BLaER1 (cell line): ENCODE measurements around the gene PXK.

Experiments
- H3K27ac ChIP-seq: shearing (Covaris generic); formaldehyde crosslinking; 2 replicates; pipeline ENCODE4 v1.8.1; 2022
- H3K27me3 ChIP-seq: shearing (Covaris generic); formaldehyde crosslinking; 2 replicates; pipeline ENCODE4 v1.8.1; 2022
- H3K36me3 ChIP-seq: shearing (Covaris generic); formaldehyde crosslinking; 2 replicates; pipeline ENCODE4 v1.8.1; 2022
- H3K4me1 ChIP-seq: shearing (Covaris generic); formaldehyde crosslinking; 2 replicates; pipeline ENCODE4 v1.8.1; 2022
- H3K4me2 ChIP-seq: shearing (Covaris generic); formaldehyde crosslinking; 2 replicates; pipeline ENCODE4 v1.8.1; 2022
- H3K4me3 ChIP-seq: shearing (Covaris generic); formaldehyde crosslinking; 2 replicates; pipeline ENCODE4 v1.8.1; 2022
- H3K9ac ChIP-seq: shearing (Covaris generic); formaldehyde crosslinking; 2 replicates; pipeline ENCODE4 v1.8.1; 2022
- H3K9me3 ChIP-seq: shearing (Covaris generic); formaldehyde crosslinking; 2 replicates; pipeline ENCODE4 v1.8.1; 2022
- H4K20me1 ChIP-seq: shearing (Covaris generic); formaldehyde crosslinking; 2 replicates; pipeline ENCODE4 v1.8.1; 2022
- Cebpa-rat ChIP-seq: shearing (Covaris generic); IDR thresholded peaks from 2 replicates; pipeline ENCODE4 v1.8.1; 2022

Gene PXK

DNA sequence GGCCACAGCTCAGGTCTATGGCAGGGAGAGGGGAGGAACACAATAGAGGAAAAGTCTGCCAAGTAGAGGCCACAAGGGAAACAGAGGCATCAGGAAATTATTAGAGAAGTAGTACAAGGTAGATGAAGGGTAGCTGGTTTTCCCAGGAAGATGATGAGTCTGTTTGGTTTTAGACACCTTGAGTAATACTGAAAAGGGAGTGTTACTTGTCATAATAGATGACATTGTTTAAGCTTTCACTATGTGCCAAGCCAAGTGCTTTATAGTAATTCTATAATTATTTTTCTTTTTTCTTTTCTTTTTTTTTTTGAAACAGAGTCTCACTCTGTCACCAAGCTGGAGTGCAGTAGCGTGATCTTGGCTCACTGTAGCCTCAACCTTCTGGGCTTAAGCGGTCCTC, 13.7 kb downstream of the PXK start:
- Histone ChIP-seq H3K4me3 (no peak overlapping the region), H4K20me1 (no peaks in the 10 kb centered on the region), H3K27ac (peak overlapping the region; percentile 79), H3K27me3 (no peaks in the 10 kb centered on the region), H3K9ac (peak overlapping the region; percentile 43; the same call in 1 of the 2 replicates), H3K9me3 (peaks cover 17% of the 10 kb centered on the region), H3K4me1 (peaks cover 95% of the 10 kb centered on the region), H3K4me2 (peak overlapping the region; percentile 77), H3K36me3 (peaks cover 51% of the 10 kb centered on the region)
- no peak for TF ChIP-seq Cebpa-rat

DNA sequence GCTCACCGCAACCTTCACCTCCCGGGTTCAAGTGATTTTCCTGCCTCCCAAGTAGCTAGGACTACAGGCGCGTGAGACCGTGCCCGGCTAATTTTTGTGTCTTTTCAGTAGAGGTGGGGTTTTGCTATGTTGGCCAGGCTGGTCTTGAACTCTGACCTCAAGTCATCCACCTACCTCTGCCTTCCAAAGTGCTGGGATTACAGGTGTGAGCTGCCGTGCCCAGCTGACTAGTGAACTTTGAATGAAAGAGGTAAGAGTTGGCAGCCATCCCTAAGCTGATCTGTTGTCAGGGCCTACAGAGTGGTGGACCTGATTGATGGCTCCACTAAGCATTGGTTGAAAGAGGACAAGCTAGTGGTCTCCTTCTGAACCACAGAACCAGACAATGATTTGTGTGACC, 15.3 kb downstream of the PXK start:
- peaks cover 35% of the 10 kb centered on the region for H3K36me3 ChIP-seq
- H3K27ac ChIP-seq, result peak overlapping the region; percentile 97
- peaks cover 96% of the 10 kb centered on the region for H3K4me1 ChIP-seq
- no peaks in the 10 kb centered on the region for H3K27me3 ChIP-seq
- peak overlapping the region; percentile 52; the same call in 1 of the 2 replicates for H3K9ac ChIP-seq
- peak overlapping the region; percentile 92 for H3K4me2 ChIP-seq
- no peak overlapping the region for H3K4me3 ChIP-seq
- no peaks in the 10 kb centered on the region for H4K20me1 ChIP-seq
- peaks cover 14% of the 10 kb centered on the region for H3K9me3 ChIP-seq
- TF ChIP-seq Cebpa-rat, result no peak

DNA sequence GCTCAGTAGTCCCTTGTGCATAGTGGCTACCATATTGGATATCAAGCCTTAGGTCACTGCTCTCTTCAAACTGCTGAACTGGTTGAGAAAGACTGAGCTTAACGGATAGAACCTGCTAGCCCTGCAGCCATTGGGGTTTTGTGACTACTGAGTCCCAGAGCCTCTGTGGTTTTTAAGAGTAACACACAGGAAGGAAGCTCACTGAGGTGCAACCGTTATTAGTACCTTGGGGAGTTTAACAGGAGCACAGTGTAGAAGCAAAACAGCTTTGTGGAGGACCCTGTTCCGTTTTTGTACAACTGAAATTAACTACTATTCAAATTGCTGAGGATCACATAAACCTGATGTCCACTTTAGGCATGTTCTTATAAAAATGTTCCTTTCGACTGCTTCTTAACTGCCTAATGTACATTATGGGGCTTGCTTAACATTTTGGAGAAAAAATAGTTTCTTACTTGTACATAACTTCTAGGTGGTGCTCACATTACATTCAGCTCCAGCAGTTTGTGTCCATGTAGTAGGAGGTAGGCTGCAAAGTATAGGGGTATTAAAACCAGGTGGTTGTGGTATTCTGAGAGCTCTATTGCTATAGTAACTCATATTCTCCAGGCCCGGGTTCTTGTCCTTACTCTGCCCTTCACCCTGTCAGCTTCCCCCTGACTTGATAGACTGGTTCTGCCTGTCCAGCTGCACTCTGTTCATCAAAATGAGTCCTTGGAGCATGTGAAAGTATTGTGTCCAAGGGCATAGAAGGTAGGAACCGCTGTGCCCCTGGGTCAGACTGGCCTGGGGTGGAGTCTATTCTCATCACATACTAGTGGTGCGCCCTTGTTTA, 17.3 kb downstream of the PXK start:
- no peaks in the 10 kb centered on the region for H4K20me1 ChIP-seq
- H3K9me3 ChIP-seq, result no peaks in the 10 kb centered on the region
- peak overlapping the region; percentile 56 for H3K4me3 ChIP-seq
- peaks cover 15% of the 10 kb centered on the region for H3K36me3 ChIP-seq
- H3K4me1 ChIP-seq, result peaks cover 96% of the 10 kb centered on the region
- no peaks in the 10 kb centered on the region for H3K27me3 ChIP-seq
- peak overlapping the region; percentile 92 for H3K4me2 ChIP-seq
- H3K27ac ChIP-seq, result peak overlapping the region; percentile 97
- TF ChIP-seq Cebpa-rat, result no peak
- peak overlapping the region; percentile 81 for H3K9ac ChIP-seq

DNA sequence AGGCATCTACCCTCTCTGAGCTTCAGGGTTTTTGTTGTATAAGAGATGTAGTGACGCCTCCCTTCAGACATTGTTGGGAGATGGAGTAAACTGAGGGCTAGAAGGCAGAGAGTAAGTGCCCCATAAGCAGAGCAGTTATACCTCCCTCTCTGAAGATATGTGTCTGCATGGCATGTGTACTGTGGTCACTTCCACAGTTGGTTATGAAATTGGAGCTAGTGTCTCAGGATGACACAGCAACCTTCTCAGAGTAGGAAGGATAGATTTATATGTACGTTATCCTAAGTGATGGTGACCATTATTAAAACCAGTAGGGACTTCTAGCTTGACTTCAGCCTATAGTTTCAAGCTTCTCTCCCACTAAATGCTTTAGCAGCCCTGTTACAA, 17.9 kb downstream of the PXK start:
- peak overlapping the region; percentile 97 for H3K27ac ChIP-seq
- H3K9me3 ChIP-seq, result no peaks in the 10 kb centered on the region
- H3K4me2 ChIP-seq, result peak overlapping the region; percentile 92
- H4K20me1 ChIP-seq, result no peaks in the 10 kb centered on the region
- H3K9ac ChIP-seq, result peak overlapping the region; percentile 81
- H3K27me3 ChIP-seq, result no peaks in the 10 kb centered on the region
- H3K4me3 ChIP-seq, result peak overlapping the region; percentile 56
- TF ChIP-seq Cebpa-rat, result no peak
- peaks cover 13% of the 10 kb centered on the region for H3K36me3 ChIP-seq
- H3K4me1 ChIP-seq, result peaks cover 96% of the 10 kb centered on the region

DNA sequence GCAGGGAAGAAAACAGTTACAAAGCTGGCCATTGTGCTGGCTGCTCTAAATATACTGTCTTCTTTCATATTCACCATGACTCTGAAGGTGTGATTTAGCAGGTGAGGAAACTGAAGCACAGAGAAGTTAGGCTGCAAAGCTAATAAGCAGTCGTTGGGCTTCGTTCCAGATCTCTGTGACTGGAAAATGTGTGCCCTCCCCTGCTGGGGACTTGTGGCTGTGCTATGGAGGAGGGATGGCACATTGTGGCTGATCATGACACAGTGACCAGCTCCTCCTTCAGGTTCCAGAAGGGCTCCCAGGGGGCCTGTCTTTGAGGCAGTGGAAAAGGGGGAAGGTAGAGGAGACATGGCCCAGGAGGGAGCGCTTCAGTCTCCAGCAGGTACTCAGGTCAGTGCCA, 19.2 kb downstream of the PXK start:
- Histone ChIP-seq H3K36me3 (peaks cover 7% of the 10 kb centered on the region), H3K4me1 (peaks cover 98% of the 10 kb centered on the region), H3K4me3 (peak overlapping the region; percentile 56; the same call in 1 of the 2 replicates), H3K9ac (peak overlapping the region; percentile 81), H4K20me1 (no peaks in the 10 kb centered on the region), H3K9me3 (no peaks in the 10 kb centered on the region), H3K4me2 (peak overlapping the region; percentile 92), H3K27ac (peak overlapping the region; percentile 97), H3K27me3 (no peaks in the 10 kb centered on the region)
- no peak for TF ChIP-seq Cebpa-rat

DNA sequence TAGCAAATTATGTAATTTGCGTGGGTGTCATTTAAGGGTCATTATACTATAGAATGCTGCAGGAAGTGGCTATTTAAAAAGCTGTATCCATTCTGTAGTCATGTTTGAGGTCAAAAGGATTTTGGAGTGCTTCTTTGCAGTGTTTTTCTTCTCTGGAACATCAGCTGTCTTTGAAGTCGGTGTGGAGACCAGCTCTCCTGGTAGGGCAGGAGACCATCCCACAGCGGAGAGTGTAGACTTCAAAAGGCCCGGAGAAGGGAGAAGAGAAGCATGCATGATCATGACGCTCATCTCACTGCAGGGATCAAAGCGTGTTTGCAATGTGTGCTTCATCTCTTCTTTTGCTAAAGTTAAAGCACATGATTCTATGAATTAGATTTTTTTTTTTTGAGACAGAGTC, 19.9 kb downstream of the PXK start:
- H3K9ac ChIP-seq, result peak overlapping the region; percentile 81

DNA sequence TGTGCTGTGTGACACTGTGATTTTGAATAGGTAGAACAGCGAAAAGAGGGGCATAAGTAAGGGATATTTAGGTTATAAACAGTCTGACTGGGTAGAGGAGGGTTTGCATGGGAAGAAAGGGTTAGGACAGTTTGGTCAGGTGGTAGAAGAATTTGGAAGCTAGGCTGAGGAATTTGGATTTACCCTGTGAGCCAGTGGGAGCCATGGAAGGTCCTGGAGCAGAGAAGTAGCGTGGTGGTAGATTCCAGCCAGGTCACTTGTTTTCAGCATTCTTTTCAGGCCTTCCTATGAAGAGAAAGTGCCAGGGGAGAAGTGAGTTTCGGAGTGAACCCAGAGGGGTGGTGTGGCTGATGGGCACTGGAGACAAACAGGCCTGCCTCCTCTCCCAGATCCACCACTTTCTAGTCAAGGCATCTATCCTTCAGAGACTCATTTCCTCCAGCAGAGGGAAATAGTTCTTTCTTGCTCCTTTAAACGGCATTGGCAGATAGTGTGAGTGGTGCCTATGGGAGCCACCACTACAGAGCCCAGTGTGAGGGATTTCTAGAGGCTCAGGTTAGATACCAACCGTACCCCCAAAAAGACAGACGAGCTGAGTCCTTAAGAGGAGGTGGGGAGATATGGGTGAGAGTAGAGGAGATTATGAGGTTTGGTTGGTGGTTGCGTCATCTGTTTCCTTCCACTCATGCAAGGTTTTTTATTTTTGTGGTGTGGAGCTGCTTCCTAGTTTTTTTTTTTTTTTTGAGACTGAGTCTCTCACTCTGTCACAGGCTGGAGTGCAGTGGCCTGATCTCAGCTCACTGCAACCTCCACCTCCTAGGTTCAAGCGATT, 21.2 kb downstream of the PXK start:
- Histone ChIP-seq H3K36me3 (peaks cover 19% of the 10 kb centered on the region), H3K4me1 (peaks cover 91% of the 10 kb centered on the region), H3K9ac (peak overlapping the region; percentile 74), H3K4me3 (peak overlapping the region; percentile 56), H3K27me3 (no peaks in the 10 kb centered on the region), H4K20me1 (no peaks in the 10 kb centered on the region; the same call in 1 of the 2 replicates), H3K9me3 (no peaks in the 10 kb centered on the region), H3K4me2 (peak overlapping the region; percentile 92), H3K27ac (peak overlapping the region; percentile 97)
- TF ChIP-seq Cebpa-rat, result peak; percentile 94

More for the DNA sequence above, 19.9 kb downstream of the PXK start:
- H3K4me3 ChIP-seq, result peak overlapping the region; percentile 56; the same call in 1 of the 2 replicates
- TF ChIP-seq Cebpa-rat, result no peak
- H3K9me3 ChIP-seq, result no peaks in the 10 kb centered on the region
- no peaks in the 10 kb centered on the region for H4K20me1 ChIP-seq
- peak overlapping the region; percentile 97 for H3K27ac ChIP-seq
- peak overlapping the region; percentile 92 for H3K4me2 ChIP-seq
- peaks cover 97% of the 10 kb centered on the region for H3K4me1 ChIP-seq
- no peaks in the 10 kb centered on the region for H3K27me3 ChIP-seq
- H3K36me3 ChIP-seq, result peaks cover 14% of the 10 kb centered on the region

DNA sequence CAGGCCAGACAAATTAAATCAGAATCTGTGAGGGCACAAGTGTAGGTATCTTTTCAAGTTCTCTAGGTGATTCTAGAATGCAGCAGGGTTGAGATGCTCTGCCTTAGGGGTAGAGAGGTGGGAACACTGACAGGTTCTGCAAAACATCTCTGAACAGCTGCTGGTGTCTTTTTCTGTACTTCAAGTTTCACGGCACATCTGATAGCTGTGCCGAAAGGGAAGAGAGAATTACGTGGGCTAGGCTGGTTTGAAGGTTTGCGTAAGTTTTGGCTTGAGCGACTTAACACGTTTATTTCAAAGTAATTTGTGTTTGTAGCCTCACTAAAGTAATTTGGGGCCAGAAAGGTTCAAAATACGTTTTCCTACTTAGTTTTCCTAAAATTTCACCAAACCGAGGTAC, 22.5 kb downstream of the PXK start:
- Histone ChIP-seq H4K20me1 (peaks cover 4% of the 10 kb centered on the region; the same call in 1 of the 2 replicates), H3K9ac (peak overlapping the region; percentile 74; the same call in 1 of the 2 replicates)

DNA sequence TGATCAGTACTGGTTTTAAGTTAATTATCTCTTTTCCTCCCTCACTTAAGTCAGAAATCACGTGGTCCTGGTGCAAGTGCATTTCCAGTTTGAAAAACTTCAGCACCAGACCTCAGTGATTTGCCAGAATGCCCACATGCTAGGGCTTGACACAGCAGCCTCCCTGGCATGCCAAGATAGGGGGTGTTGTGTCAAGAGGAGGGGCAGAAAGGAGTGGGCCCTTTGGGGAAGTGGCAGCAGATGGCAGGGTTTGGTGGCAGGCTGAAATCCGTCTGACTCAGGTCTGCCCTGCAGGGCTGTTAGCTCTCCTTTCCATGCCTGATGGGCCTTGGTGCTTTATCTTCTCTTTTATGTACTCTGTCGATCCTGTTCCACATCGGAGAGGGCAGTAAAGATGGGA, 23.4 kb downstream of the PXK start:
- H3K27ac ChIP-seq, result peak overlapping the region; percentile 97
- H3K4me1 ChIP-seq, result peaks cover 79% of the 10 kb centered on the region
- peak overlapping the region; percentile 92 for H3K4me2 ChIP-seq
- no peaks in the 10 kb centered on the region for H3K9me3 ChIP-seq
- peak overlapping the region; percentile 74; the same call in 1 of the 2 replicates for H3K9ac ChIP-seq
- no peaks in the 10 kb centered on the region for H3K27me3 ChIP-seq
- TF ChIP-seq Cebpa-rat, result no peak
- no peak overlapping the region for H3K4me3 ChIP-seq
- peaks cover 38% of the 10 kb centered on the region for H3K36me3 ChIP-seq
- H4K20me1 ChIP-seq, result peaks cover 13% of the 10 kb centered on the region; the same call in 1 of the 2 replicates

More for the DNA sequence above, 22.5 kb downstream of the PXK start:
- peaks cover 31% of the 10 kb centered on the region for H3K36me3 ChIP-seq
- peak overlapping the region; percentile 92 for H3K4me2 ChIP-seq
- TF ChIP-seq Cebpa-rat, result no peak
- peaks cover 81% of the 10 kb centered on the region for H3K4me1 ChIP-seq
- no peak overlapping the region for H3K4me3 ChIP-seq
- no peaks in the 10 kb centered on the region for H3K27me3 ChIP-seq
- H3K9me3 ChIP-seq, result no peaks in the 10 kb centered on the region
- peak overlapping the region; percentile 97 for H3K27ac ChIP-seq
